ENCODE measurements around the gene GMFB. TPM values are rescaled to one million over a fixed set of nuclear protein-coding genes. Genes with fewer than 3 reads are reported as not detected.

The GMFB gene
- total RNA-seq, 1 experiment from 2014 or later: 79.2 TPM

DNA sequence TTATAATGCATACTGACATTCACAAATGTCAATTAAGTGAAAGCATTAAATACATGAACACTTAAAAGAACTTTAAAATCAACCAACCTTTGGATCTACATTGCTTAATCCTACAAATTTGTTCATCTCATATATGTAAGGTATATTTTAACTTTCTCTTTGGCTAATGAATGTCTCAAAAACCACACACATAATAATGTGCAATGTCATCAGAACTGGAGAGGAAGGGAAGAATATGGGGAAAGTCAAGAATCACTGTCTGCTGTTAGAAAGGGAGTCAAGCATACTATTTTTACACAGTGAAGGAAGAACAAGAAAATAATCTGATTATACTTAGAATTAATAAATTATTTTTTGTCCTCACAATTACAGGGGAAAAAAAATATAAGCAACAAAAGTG, 4.9 kb downstream of the GMFB start:
- H3K23me2 ChIP-seq (ENCODE audit: insufficient read length, low read depth, low read length, poor library complexity, severe bottlenecking): peaks cover 8% of the 10 kb centered on the region
- no peak overlapping the region for H3K18ac ChIP-seq (ENCODE audit: insufficient read length, low read depth, low read length)
- no peak overlapping the region for H3K4ac ChIP-seq (ENCODE audit: low read depth, low read length)
- DNase-seq: no peak
- H2BK12ac ChIP-seq (ENCODE audit: insufficient read length, low read depth, low read length): no peak overlapping the region
- no peaks in the 10 kb centered on the region for H3K27me3 ChIP-seq (ENCODE audit: insufficient read depth, low read length)
- no peak overlapping the region for H3K9ac ChIP-seq (ENCODE audit: extremely low read depth, insufficient read length, low read length)
- H3K9me3 Mint-ChIP-seq: no peaks in the 10 kb centered on the region
- TF ChIP-seq, protein P1, sequence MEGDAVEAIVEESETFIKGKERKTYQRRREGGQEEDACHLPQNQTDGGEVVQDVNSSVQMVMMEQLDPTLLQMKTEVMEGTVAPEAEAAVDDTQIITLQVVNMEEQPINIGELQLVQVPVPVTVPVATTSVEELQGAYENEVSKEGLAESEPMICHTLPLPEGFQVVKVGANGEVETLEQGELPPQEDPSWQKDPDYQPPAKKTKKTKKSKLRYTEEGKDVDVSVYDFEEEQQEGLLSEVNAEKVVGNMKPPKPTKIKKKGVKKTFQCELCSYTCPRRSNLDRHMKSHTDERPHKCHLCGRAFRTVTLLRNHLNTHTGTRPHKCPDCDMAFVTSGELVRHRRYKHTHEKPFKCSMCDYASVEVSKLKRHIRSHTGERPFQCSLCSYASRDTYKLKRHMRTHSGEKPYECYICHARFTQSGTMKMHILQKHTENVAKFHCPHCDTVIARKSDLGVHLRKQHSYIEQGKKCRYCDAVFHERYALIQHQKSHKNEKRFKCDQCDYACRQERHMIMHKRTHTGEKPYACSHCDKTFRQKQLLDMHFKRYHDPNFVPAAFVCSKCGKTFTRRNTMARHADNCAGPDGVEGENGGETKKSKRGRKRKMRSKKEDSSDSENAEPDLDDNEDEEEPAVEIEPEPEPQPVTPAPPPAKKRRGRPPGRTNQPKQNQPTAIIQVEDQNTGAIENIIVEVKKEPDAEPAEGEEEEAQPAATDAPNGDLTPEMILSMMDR (conservative IDR thresholded peaks at IDR 0.05): no peak
- H3K56ac ChIP-seq (ENCODE audit: insufficient read length, low read depth, low read length): no peak overlapping the region
- H2BK120ac ChIP-seq (ENCODE audit: low read depth, low read length, poor library complexity, severe bottlenecking): no peak overlapping the region
- H3K27me3 Mint-ChIP-seq (ENCODE audit: low read depth): no peaks in the 10 kb centered on the region
- no peak overlapping the region for H4K5ac ChIP-seq (ENCODE audit: insufficient read length, low read depth, low read length)
- H2AFZ ChIP-seq (ENCODE audit: low read length): no peak overlapping the region
- no peak overlapping the region for H3T11ph ChIP-seq (ENCODE audit: low read length)
- no peak overlapping the region for H2BK5ac ChIP-seq (ENCODE audit: insufficient read length, low read length)
- H3K4me1 ChIP-seq (ENCODE audit: insufficient read depth, low read length): no peaks in the 10 kb centered on the region; the same call in 1 of the 2 replicates
- no peak overlapping the region for H3K27ac ChIP-seq (ENCODE audit: insufficient read length, low read depth, low read length)
- H3K23ac ChIP-seq (ENCODE audit: insufficient read length, low read depth, low read length): no peak overlapping the region
- H3K27ac Mint-ChIP-seq: no peak overlapping the region
- H3K36me3 Mint-ChIP-seq (ENCODE audit: insufficient read depth in 1 of 3, low read depth in 3 of 3): peaks cover 7 to 27% (median 21%) of the 10 kb centered on the region in 3 experiments; a peak in 6 of 7 replicates
- H2BK20ac ChIP-seq (ENCODE audit: low read depth, low read length, poor library complexity, severe bottlenecking): no peak overlapping the region
- no peak overlapping the region for H3K4me2 ChIP-seq (ENCODE audit: insufficient read depth, insufficient read length, low read length)
- H2AK5ac ChIP-seq (ENCODE audit: insufficient read length, low read length): no peak overlapping the region
- peaks cover 19 to 31% of the 10 kb centered on the region in 2 experiments for H3K4me1 Mint-ChIP-seq
- H4K91ac ChIP-seq (ENCODE audit: insufficient read length, low read depth, low read length): no peak overlapping the region
- H3K4me3 Mint-ChIP-seq: no peak overlapping the region
- no peak overlapping the region for H2BK15ac ChIP-seq (ENCODE audit: low read depth, low read length)
- no peaks in the 10 kb centered on the region for H3K9me3 ChIP-seq (ENCODE audit: control insufficient read depth, low read depth, low read length)
- H3K14ac ChIP-seq (ENCODE audit: insufficient read depth, low read length): no peak overlapping the region
- H3K79me1 ChIP-seq (ENCODE audit: insufficient read depth, low read depth, low read length, poor library complexity, severe bottlenecking): peaks cover 7% of the 10 kb centered on the region
- no peak overlapping the region for H4K8ac ChIP-seq (replicated peaks; ENCODE audit: insufficient read length, low read depth, low read length)
- H3K79me2 ChIP-seq (ENCODE audit: insufficient read depth, low read length): peaks cover 24% of the 10 kb centered on the region
- no peaks in the 10 kb centered on the region for H4K20me1 ChIP-seq (ENCODE audit: control insufficient read depth, insufficient read depth, insufficient read length)
